SU-DHL-6 (cell line): Measurements from ENCODE around the gene LHFPL6.

Source experiments
- EZH2phosphoT487 ChIP-seq: fragments of 200-600 bp; sonication (generic), shearing (Covaris generic); conservative IDR thresholded peaks from 2 replicates; pipeline ENCODE4 v1.6.1; 2018; ENCODE audit warnings: mild to moderate bottlenecking, antibody characterized with exemption, low read length, moderate library complexity, mixed read lengths
- TF ChIP-seq, protein P1 (sequence below): fragments of 200-600 bp; sonication (generic); IDR thresholded peaks from one replicate; pipeline ENCODE4 v1.5.1; 2017; ENCODE audit warnings: antibody characterized with exemption, mild to moderate bottlenecking, low read length, moderate library complexity; ENCODE audit not compliant: insufficient read depth, poor library complexity, severe bottlenecking

- TF ChIP-seq, protein P1, sequence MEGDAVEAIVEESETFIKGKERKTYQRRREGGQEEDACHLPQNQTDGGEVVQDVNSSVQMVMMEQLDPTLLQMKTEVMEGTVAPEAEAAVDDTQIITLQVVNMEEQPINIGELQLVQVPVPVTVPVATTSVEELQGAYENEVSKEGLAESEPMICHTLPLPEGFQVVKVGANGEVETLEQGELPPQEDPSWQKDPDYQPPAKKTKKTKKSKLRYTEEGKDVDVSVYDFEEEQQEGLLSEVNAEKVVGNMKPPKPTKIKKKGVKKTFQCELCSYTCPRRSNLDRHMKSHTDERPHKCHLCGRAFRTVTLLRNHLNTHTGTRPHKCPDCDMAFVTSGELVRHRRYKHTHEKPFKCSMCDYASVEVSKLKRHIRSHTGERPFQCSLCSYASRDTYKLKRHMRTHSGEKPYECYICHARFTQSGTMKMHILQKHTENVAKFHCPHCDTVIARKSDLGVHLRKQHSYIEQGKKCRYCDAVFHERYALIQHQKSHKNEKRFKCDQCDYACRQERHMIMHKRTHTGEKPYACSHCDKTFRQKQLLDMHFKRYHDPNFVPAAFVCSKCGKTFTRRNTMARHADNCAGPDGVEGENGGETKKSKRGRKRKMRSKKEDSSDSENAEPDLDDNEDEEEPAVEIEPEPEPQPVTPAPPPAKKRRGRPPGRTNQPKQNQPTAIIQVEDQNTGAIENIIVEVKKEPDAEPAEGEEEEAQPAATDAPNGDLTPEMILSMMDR = peak; percentile 78
- TF ChIP-seq EZH2phosphoT487 = no peak
Measured at GRCh38 chr13:39612023-39612637, 9.1 kb upstream of the LHFPL6 start.
